Mesendoderm (in vitro differentiated cells): ENCODE measurements around the gene TSACC.
A peak's percentile ranks its signal among the peaks of the same experiment; 100 is the strongest.
"Not testable (repeated sequence)": the region's sequence is repeated elsewhere in the genome, so short reads cannot be mapped to it uniquely, and the experiment has no call there.

ENCODE experiments used
- DNase-seq: peaks from one replicate; pipeline ENCODE4 v3.0.0; 2013
- H2AK5ac ChIP-seq: 2 replicates; pipeline ENCODE4 v1.6.1; 2013; ENCODE audit warnings: low read length, inconsistent platforms
- H2BK120ac ChIP-seq: 2 replicates; pipeline ENCODE4 v1.6.1; 2013; ENCODE audit warnings: low read depth, mild to moderate bottlenecking, low read length, moderate library complexity, mixed read lengths
- H2BK15ac ChIP-seq: replicated peaks from 2 replicates; pipeline ENCODE4 v1.6.1; 2013; ENCODE audit warnings: low read depth, mild to moderate bottlenecking, moderate library complexity
- H2BK5ac ChIP-seq: 2 replicates; pipeline ENCODE4 v1.6.1; 2013; ENCODE audit warnings: low read length, inconsistent platforms
- H3K18ac ChIP-seq: 2 replicates; pipeline ENCODE4 v1.6.1; 2013; ENCODE audit warnings: mild to moderate bottlenecking, low read length, mixed read lengths
- H3K23ac ChIP-seq: one replicate; pipeline ENCODE4 v1.6.1; 2013; ENCODE audit warnings: low read length
- H3K27ac ChIP-seq: 2 replicates; pipeline ENCODE4 v1.5.1; 2013; ENCODE audit warnings: low read depth, mild to moderate bottlenecking, inconsistent platforms, low read length, moderate library complexity
- H3K27me3 ChIP-seq: 2 replicates; pipeline ENCODE4 v1.6.1; 2013; ENCODE audit warnings: low read length, control low read depth, mild to moderate bottlenecking, inconsistent platforms; ENCODE audit not compliant: insufficient read depth, poor library complexity
- H3K36me3 ChIP-seq: 2 replicates; pipeline ENCODE4 v1.6.1; 2013; ENCODE audit warnings: low read length, inconsistent platforms; ENCODE audit not compliant: control insufficient read depth, insufficient read depth
- H3K4ac ChIP-seq: one replicate; pipeline ENCODE4 v1.6.1; 2013; ENCODE audit warnings: low read depth, mild to moderate bottlenecking, low read length, moderate library complexity
- H3K4me1 ChIP-seq: 2 replicates; pipeline ENCODE4 v1.6.1; 2013; ENCODE audit warnings: low read depth, low read length, inconsistent platforms; ENCODE audit not compliant: control insufficient read depth
- H3K4me2 ChIP-seq: 2 replicates; pipeline ENCODE4 v1.6.1; 2013; ENCODE audit warnings: low read length
- H3K4me3 ChIP-seq: 2 replicates; pipeline ENCODE4 v1.5.1; 2013; ENCODE audit warnings: mild to moderate bottlenecking, low read length
- H3K56ac ChIP-seq: one replicate; pipeline ENCODE4 v1.6.1; 2013; ENCODE audit warnings: low read length
- H3K79me1 ChIP-seq: 2 replicates; pipeline ENCODE4 v1.6.1; 2013; ENCODE audit warnings: low read length, inconsistent platforms
- H3K79me2 ChIP-seq: 2 replicates; pipeline ENCODE4 v1.6.1; 2013; ENCODE audit warnings: mild to moderate bottlenecking, low read length; ENCODE audit not compliant: control insufficient read depth, insufficient read depth
- H3K9ac ChIP-seq: 2 replicates; pipeline ENCODE4 v1.6.1; 2013; ENCODE audit warnings: low read length, inconsistent platforms
- H4K5ac ChIP-seq: one replicate; pipeline ENCODE4 v1.6.1; 2013; ENCODE audit warnings: low read length
- H4K8ac ChIP-seq: one replicate; pipeline ENCODE4 v1.6.1; 2013; ENCODE audit warnings: low read depth, mild to moderate bottlenecking, control low read depth, low read length, moderate library complexity
- WGBS: extraction: QIAGEN DNeasy Blood & Tissue Kit; methylation state at CpG from one replicate; pipeline ENCODE4 v1.1.7; 2013; ENCODE audit warnings: low lambda C conversion rate, missing lambda C conversion rate; ENCODE audit not compliant: insufficient coverage; ENCODE audit errors: extremely low coverage; 5-methylcytosine and 5-hydroxymethylcytosine counted together

Gene TSACC

GRCh38 chr1:156352481-156352880, 14.2 kb downstream of the TSACC start:
- H3K79me1 ChIP-seq, H3K23ac ChIP-seq, H3K4me3 ChIP-seq, H3K36me3 ChIP-seq, DNase-seq, H3K9ac ChIP-seq, H2BK15ac ChIP-seq, H2AK5ac ChIP-seq, H3K27ac ChIP-seq, H2BK120ac ChIP-seq, H3K79me2 ChIP-seq, H3K56ac ChIP-seq, H3K27me3 ChIP-seq, H4K8ac ChIP-seq, H3K4me2 ChIP-seq, H3K4ac ChIP-seq, H4K5ac ChIP-seq, H2BK5ac ChIP-seq, H3K18ac ChIP-seq, H3K4me1 ChIP-seq: not testable (repeated sequence)
- WGBS, result no CpG with 5 or more reads among the region's 13 CpGs

GRCh38 chr1:156356262-156356874, 18.0 kb downstream of the TSACC start:
- Histone ChIP-seq H3K4ac (no peak overlapping the region), H3K36me3 (no peaks in the 10 kb centered on the region), H2AK5ac (no peak overlapping the region), H3K9ac (no peak overlapping the region), H3K23ac (no peak overlapping the region), H3K79me1 (no peaks in the 10 kb centered on the region), H4K5ac (no peak overlapping the region), H3K4me3 (no peak overlapping the region), H4K8ac (no peak overlapping the region), H2BK120ac (no peak overlapping the region), H2BK5ac (no peak overlapping the region), H3K18ac (no peak overlapping the region), H3K4me2 (no peak overlapping the region), H3K79me2 (no peaks in the 10 kb centered on the region), H3K27me3 (no peaks in the 10 kb centered on the region), H3K4me1 (peaks cover 2% of the 10 kb centered on the region), H3K56ac (peak overlapping the region; percentile 66), H2BK15ac (no peak overlapping the region), H3K27ac (no peak overlapping the region)
- no CpG with 5 or more reads among the region's 6 CpGs for WGBS
- no peak for DNase-seq

GRCh38 chr1:156356875-156357534, 18.7 kb downstream of the TSACC start:
- Histone ChIP-seq H3K4me2 (peak overlapping the region; percentile 54), H3K36me3 (no peaks in the 10 kb centered on the region), H3K4me1 (peaks cover 2% of the 10 kb centered on the region), H3K18ac (no peak overlapping the region), H2BK5ac (no peak overlapping the region), H3K79me1 (no peaks in the 10 kb centered on the region), H4K8ac (no peak overlapping the region), H3K4ac (no peak overlapping the region), H3K79me2 (no peaks in the 10 kb centered on the region), H3K4me3 (no peak overlapping the region), H3K9ac (peak overlapping the region; percentile 52), H2AK5ac (no peak overlapping the region), H3K27ac (no peak overlapping the region), H3K56ac (peak overlapping the region; percentile 66), H2BK15ac (no peak overlapping the region), H3K27me3 (no peaks in the 10 kb centered on the region), H3K23ac (peak overlapping the region; percentile 55), H4K5ac (no peak overlapping the region), H2BK120ac (no peak overlapping the region)
- DNase-seq, result peak; percentile 95
- no CpG with 5 or more reads among the region's 22 CpGs for WGBS

GRCh38 chr1:156357977-156358376, 19.7 kb downstream of the TSACC start:
- DNase-seq, result no peak
- no peak overlapping the region for H3K23ac ChIP-seq
- H3K56ac ChIP-seq, result no peak overlapping the region
- no CpG with 5 or more reads among the region's 2 CpGs for WGBS
- H2AK5ac ChIP-seq, result no peak overlapping the region
- no peak overlapping the region for H2BK5ac ChIP-seq
- no peak overlapping the region for H4K8ac ChIP-seq
- no peak overlapping the region for H3K4ac ChIP-seq
- no peaks in the 10 kb centered on the region for H3K36me3 ChIP-seq
- H4K5ac ChIP-seq, result no peak overlapping the region
- H3K18ac ChIP-seq, result no peak overlapping the region
- no peak overlapping the region for H3K4me3 ChIP-seq
- no peaks in the 10 kb centered on the region for H3K79me2 ChIP-seq
- H2BK120ac ChIP-seq, result no peak overlapping the region
- peaks cover 2% of the 10 kb centered on the region for H3K4me1 ChIP-seq
- no peak overlapping the region for H2BK15ac ChIP-seq
- no peaks in the 10 kb centered on the region for H3K79me1 ChIP-seq
- H3K27me3 ChIP-seq, result no peaks in the 10 kb centered on the region
- no peak overlapping the region for H3K27ac ChIP-seq
- H3K9ac ChIP-seq, result no peak overlapping the region
- H3K4me2 ChIP-seq, result no peak overlapping the region

- Histone ChIP-seq H4K5ac (no peak overlapping the region), H3K9ac (no peak overlapping the region), H2BK120ac (no peak overlapping the region), H3K23ac (no peak overlapping the region), H3K4me2 (no peak overlapping the region), H2AK5ac (no peak overlapping the region), H3K27me3 (no peaks in the 10 kb centered on the region), H3K18ac (no peak overlapping the region), H3K4me3 (no peak overlapping the region), H3K36me3 (no peaks in the 10 kb centered on the region), H2BK5ac (no peak overlapping the region), H3K79me1 (no peaks in the 10 kb centered on the region), H3K79me2 (no peaks in the 10 kb centered on the region), H3K27ac (no peak overlapping the region), H2BK15ac (no peak overlapping the region), H3K4ac (no peak overlapping the region), H4K8ac (no peak overlapping the region), H3K56ac (no peak overlapping the region), H3K4me1 (peaks cover 2% of the 10 kb centered on the region)
- no peak for DNase-seq
- WGBS, result no CpG with 5 or more reads among the region's 1 CpG
Measured at GRCh38 chr1:156358641-156359040, 20.3 kb downstream of the TSACC start.

GRCh38 chr1:156359249-156359648, 20.9 kb downstream of the TSACC start:
- H3K4ac ChIP-seq, result no peak overlapping the region
- no peak overlapping the region for H4K8ac ChIP-seq
- H4K5ac ChIP-seq, result no peak overlapping the region
- H3K18ac ChIP-seq, result no peak overlapping the region
- no peak overlapping the region for H2BK15ac ChIP-seq
- H3K4me3 ChIP-seq, result no peak overlapping the region
- H2BK120ac ChIP-seq, result no peak overlapping the region
- no peak overlapping the region for H3K4me2 ChIP-seq
- DNase-seq, result no peak
- no peak overlapping the region for H2BK5ac ChIP-seq
- no peaks in the 10 kb centered on the region for H3K36me3 ChIP-seq
- no peak overlapping the region for H2AK5ac ChIP-seq
- H3K27ac ChIP-seq, result no peak overlapping the region
- no peak overlapping the region for H3K56ac ChIP-seq
- H3K79me2 ChIP-seq, result no peaks in the 10 kb centered on the region
- no peaks in the 10 kb centered on the region for H3K27me3 ChIP-seq
- WGBS, result no CpG with 5 or more reads among the region's 3 CpGs
- no peaks in the 10 kb centered on the region for H3K79me1 ChIP-seq
- peaks cover 2% of the 10 kb centered on the region for H3K4me1 ChIP-seq
- H3K9ac ChIP-seq, result no peak overlapping the region
- H3K23ac ChIP-seq, result no peak overlapping the region
